Tibial artery (tissue), 4 donors: ENCODE data around the gene GBA2.
A peak's percentile ranks its signal among the peaks of the same experiment; 100 is the strongest.

Experiments used
- DNase-seq, 2 donors: peaks; one replicate each; pipeline ENCODE4 v3.0.0-alpha.2; 2019
- H3K27ac ChIP-seq, 2 donors: fragments of 200-600 bp; sonication (generic) in 1 of 2; 1 replicate in 1 of 2; 2 replicates in 1 of 2; pipeline ENCODE4 v1.5.1; 2018 to 2019; ENCODE audit warnings: mild to moderate bottlenecking in 1 of 2
- H3K27me3 ChIP-seq, 2 donors: fragments of 200-600 bp; sonication (generic) in 1 of 2; one replicate each; pipeline versions ENCODE4 v1.5.1 to v1.6.0; 2016 to 2019
- H3K36me3 ChIP-seq, 3 donors: fragments of 200-600 bp; sonication (generic) in 2 of 3; one replicate each; pipeline ENCODE4 v1.5.1; 2016 to 2019; ENCODE audit warnings: mild to moderate bottlenecking in 2 of 3
- H3K4me1 ChIP-seq, 4 donors: fragments of 200-600 bp; sonication (generic) in 2 of 4; 1 replicate in 3 of 4; 2 replicates in 1 of 4; pipeline ENCODE4 v1.5.1; 2016 to 2019
- H3K4me3 ChIP-seq, 2 donors: fragments of 200-600 bp; sonication (generic) in 1 of 2; 1 replicate in 1 of 2; 2 replicates in 1 of 2; pipeline ENCODE4 v1.5.1; 2018 to 2019; ENCODE audit warnings: mild to moderate bottlenecking in 2 of 2
- H3K9me3 ChIP-seq, 3 donors: fragments of 200-600 bp; sonication (generic) in 1 of 3; one replicate each; pipeline ENCODE4 v1.5.1; 2016 to 2019
- intact Hi-C: fragments of 100-400 bp; cut with DNase I; formaldehyde crosslinking; loops from one replicate; pipeline ENCODE4 v1.15.0; 2023; ENCODE audit warnings: low total_unique reads
- TF ChIP-seq, protein P1 (sequence below), 2 experiments: fragments of 200-600 bp in 1 of 2; fragments of 450-650 bp in 1 of 2; IDR thresholded peaks; one replicate each; pipeline ENCODE4 v1.5.1; 2017 to 2019; ENCODE audit warnings: antibody characterized with exemption in 2 of 2, mild to moderate bottlenecking in 1 of 2, moderate library complexity in 1 of 2

Gene GBA2

DNA sequence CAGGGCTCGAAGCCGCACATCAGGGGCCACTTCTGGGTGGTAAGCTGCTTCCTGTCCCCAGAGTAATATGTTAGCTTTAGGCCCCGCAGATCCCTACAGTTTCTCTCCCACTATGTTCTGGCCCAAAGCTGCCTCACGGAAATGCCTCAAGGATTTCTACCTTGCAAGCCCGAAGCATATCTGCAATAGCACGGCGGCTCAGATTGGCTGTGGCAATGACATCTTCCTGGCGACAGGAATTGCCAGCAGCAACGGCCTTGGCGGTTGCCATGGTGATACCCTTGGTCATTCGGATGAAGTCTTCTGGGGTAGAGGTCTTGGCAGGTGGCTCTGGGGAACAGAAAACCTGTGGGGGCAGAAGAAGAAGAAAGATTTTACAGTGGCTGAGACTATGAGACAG lies 49.0 kb downstream of the GBA2 start:
- Histone ChIP-seq H3K9me3 (no peaks in the 10 kb centered on the region), H3K36me3 (peaks cover 81 to 86% (median 84%) of the 10 kb centered on the region in 3 donors), H3K4me3 (no peak overlapping the region), H3K4me1 (peaks cover 0 to 41% (median 32%) of the 10 kb centered on the region in 4 donors), H3K27ac (peak overlapping the region; percentile 96 to 97), H3K27me3 (no peaks in the 10 kb centered on the region)
- no peak for DNase-seq
- TF ChIP-seq, protein P1, sequence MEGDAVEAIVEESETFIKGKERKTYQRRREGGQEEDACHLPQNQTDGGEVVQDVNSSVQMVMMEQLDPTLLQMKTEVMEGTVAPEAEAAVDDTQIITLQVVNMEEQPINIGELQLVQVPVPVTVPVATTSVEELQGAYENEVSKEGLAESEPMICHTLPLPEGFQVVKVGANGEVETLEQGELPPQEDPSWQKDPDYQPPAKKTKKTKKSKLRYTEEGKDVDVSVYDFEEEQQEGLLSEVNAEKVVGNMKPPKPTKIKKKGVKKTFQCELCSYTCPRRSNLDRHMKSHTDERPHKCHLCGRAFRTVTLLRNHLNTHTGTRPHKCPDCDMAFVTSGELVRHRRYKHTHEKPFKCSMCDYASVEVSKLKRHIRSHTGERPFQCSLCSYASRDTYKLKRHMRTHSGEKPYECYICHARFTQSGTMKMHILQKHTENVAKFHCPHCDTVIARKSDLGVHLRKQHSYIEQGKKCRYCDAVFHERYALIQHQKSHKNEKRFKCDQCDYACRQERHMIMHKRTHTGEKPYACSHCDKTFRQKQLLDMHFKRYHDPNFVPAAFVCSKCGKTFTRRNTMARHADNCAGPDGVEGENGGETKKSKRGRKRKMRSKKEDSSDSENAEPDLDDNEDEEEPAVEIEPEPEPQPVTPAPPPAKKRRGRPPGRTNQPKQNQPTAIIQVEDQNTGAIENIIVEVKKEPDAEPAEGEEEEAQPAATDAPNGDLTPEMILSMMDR (IDR thresholded peaks at IDR 0.05): no peak
- intact Hi-C loops: no loop called here

DNA sequence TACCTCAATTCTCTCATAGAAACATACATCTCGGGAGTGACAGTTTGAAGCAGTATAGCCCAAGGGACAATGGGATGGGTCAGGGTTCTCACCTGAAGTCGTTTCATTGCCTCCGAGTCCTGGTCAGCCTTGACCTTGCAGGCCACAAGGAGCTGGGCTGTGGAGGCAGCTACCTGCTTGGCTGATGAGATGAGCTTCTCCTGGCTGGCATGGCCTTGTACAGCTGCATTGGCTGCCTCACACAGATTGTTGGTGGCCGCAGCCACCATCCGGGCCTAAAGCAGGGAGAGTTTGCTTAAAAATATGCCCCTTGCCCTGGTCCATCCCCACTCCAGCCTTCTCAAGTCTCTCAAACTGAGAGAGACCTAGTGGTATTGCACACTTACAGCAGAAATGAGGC lies 50.8 kb downstream of the GBA2 start:
- H3K36me3 ChIP-seq: peaks cover 63 to 68% (median 66%) of the 10 kb centered on the region in 3 donors

DNA sequence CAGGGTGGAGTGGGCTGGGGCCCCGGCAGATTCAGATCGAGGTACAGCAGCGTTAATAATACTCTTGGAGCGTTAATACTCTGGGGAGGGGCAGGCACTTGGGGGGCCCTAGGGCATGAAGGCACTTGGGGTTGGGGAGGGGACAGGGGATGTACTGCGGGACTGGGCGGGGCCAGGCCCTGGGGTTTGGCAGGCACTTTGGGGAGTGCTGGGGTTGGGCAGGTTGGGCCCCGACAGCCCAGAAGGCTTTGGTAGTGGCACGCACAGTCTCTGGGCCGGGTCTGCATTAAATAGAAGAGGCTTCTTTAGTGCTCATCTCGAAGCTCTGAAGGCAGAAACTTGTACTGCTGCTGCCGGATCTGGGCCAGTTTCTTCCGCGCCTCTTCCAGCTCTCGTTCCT lies 51.5 kb downstream of the GBA2 start:
- intact Hi-C loops: loop anchor here (5.0 kb wide), 1 partner anchor 35 kb away; no protein-coding TSS in a partner anchor
- Histone ChIP-seq H3K4me1 (peaks cover 0 to 66% (median 40%) of the 10 kb centered on the region in 4 donors), H3K27ac (peak overlapping the region; percentile 96 to 97), H3K4me3 (peak overlapping the region in 1 of 2 donors; percentile 7), H3K36me3 (peaks cover 55 to 61% (median 58%) of the 10 kb centered on the region in 3 donors), H3K9me3 (no peaks in the 10 kb centered on the region), H3K27me3 (no peaks in the 10 kb centered on the region)
- DNase-seq: no peak
- TF ChIP-seq, protein P1 (IDR thresholded peaks at IDR 0.05): no peak

More for the DNA sequence above, 50.8 kb downstream of the GBA2 start:
- peaks cover 0 to 59% (median 40%) of the 10 kb centered on the region in 4 donors for H3K4me1 ChIP-seq
- intact Hi-C loops: loop anchor here (5.0 kb wide), 1 partner anchor 36 kb away; no protein-coding TSS in a partner anchor
- no peak overlapping the region for H3K4me3 ChIP-seq
- DNase-seq: no peak
- no peaks in the 10 kb centered on the region for H3K9me3 ChIP-seq
- peak overlapping the region; percentile 96 to 97 for H3K27ac ChIP-seq
- TF ChIP-seq, protein P1 (IDR thresholded peaks at IDR 0.05): no peak
- no peaks in the 10 kb centered on the region for H3K27me3 ChIP-seq

DNA sequence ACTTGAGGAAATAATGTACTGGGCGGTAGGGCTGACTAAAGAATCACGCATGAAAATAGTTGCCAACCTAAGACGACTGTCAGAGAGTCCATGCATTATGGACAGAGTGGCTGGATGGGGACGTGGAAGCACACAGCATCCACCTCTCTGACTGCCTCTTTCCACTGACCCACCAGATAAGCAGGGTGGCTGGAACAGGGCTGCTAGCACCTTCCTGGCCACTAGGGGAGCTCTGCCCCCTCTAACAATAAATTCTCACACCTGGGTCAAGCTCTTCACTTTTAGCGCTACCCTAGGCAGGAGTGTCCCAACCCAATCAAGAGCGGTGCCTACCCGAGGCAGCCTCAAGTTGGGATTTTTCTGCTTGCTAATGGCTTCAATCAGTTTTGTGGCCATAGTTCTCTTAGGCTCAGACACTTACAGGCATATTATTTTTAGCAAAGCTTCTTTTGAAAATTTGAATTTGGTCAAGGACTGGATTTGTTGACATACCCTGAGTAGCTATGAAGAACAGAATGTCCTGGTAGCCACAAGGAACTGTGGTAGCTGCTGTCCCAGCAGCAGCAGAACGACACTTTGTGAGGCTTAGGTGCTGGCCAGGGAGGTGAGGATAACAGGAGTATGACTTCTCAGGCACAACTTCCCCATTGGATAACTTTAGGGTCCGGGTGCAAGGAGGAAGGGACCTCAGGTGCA lies 52.4 kb downstream of the GBA2 start:
- DNase-seq: peak; percentile 60 to 80
- intact Hi-C loops: loop anchor here (5.0 kb wide), 1 partner anchor 34 kb away; no protein-coding TSS in a partner anchor
- Histone ChIP-seq H3K4me3 (peak overlapping the region in 1 of 2 donors; percentile 7), H3K36me3 (peaks cover 47 to 53% (median 50%) of the 10 kb centered on the region in 3 donors), H3K4me1 (peaks cover 0 to 74% (median 43%) of the 10 kb centered on the region in 4 donors), H3K9me3 (no peaks in the 10 kb centered on the region), H3K27me3 (no peaks in the 10 kb centered on the region), H3K27ac (peak overlapping the region; percentile 96 to 97)
- TF ChIP-seq, protein P1 (IDR thresholded peaks at IDR 0.05): peak; percentile 85 to 87

DNA sequence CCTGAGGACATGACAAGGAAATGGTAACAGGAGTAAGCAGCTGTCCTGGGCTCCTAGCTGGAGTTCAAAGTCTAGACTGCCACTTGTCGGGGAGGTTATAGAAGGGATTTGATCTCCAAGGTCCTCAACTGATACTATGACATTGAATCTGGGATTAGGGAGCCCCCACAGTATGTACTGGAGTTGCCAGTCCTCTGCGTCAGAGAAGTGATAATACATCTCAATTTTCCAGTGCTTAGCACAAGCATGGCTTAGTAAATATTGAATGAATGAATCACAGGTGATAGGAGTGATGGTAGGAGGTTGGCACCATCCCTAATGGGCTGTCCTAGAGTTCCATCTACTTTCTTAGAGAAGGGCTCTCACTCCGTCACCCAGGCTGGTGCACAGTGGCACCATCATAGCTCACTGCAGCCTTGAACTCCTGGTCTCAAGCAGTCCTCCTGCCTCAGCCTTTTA lies 53.1 kb downstream of the GBA2 start:
- peaks cover 40 to 46% (median 43%) of the 10 kb centered on the region in 3 donors for H3K36me3 ChIP-seq
- TF ChIP-seq, protein P1 (IDR thresholded peaks at IDR 0.05): no peak
- H3K4me3 ChIP-seq: no peak overlapping the region
- H3K9me3 ChIP-seq: no peaks in the 10 kb centered on the region
- DNase-seq: no peak
- intact Hi-C loops: loop anchor here (5.0 kb wide), 1 partner anchor 34 kb away; no protein-coding TSS in a partner anchor
- H3K4me1 ChIP-seq: peaks cover 0 to 79% (median 44%) of the 10 kb centered on the region in 4 donors
- peak overlapping the region; percentile 96 to 97 for H3K27ac ChIP-seq
- H3K27me3 ChIP-seq: no peaks in the 10 kb centered on the region
